Measurements from ENCODE around the gene CPLANE1.

Gene CPLANE1

GRCh38 chr5:37182667-37183066 is 66.5 kb downstream of the CPLANE1 start:
- no peak overlapping the region for H2AK5ac ChIP-seq (ENCODE audit: low read length, severe bottlenecking)
- no peaks in the 10 kb centered on the region for H3K9me3 ChIP-seq (ENCODE audit: control insufficient read depth, low read length)
- DNase-seq: no peak
- H3K4me1 ChIP-seq (ENCODE audit: control insufficient read depth, insufficient read depth, low read depth, low read length): no peaks in the 10 kb centered on the region
- H2BK5ac ChIP-seq (ENCODE audit: low read depth, low read length, poor library complexity, severe bottlenecking): no peak overlapping the region
- no CpG with 5 or more reads among the region's 1 CpG for WGBS
- no peak overlapping the region for H3K18ac ChIP-seq (ENCODE audit: low read depth in 1 of 2, low read length in 2 of 2)
- no peak overlapping the region for H3K23ac ChIP-seq (ENCODE audit: low read length in 2 of 2)
- no peak overlapping the region for H4K91ac ChIP-seq (ENCODE audit: low read length)
- no peak overlapping the region for H3K4ac ChIP-seq (ENCODE audit: low read depth in 1 of 2, low read length in 2 of 2)
- H2AFZ ChIP-seq (ENCODE audit: low read depth, low read length): no peak overlapping the region
- peaks cover 4% of the 10 kb centered on the region for H3K79me1 ChIP-seq (replicated peaks; ENCODE audit: low read length, poor library complexity, severe bottlenecking)
- H4K8ac ChIP-seq (ENCODE audit: low read length): no peak overlapping the region
- H2BK120ac ChIP-seq (ENCODE audit: low read depth, low read length): no peak overlapping the region
- no peak overlapping the region for H3K9ac ChIP-seq (ENCODE audit: low read length)
- peaks cover 2 to 92% of the 10 kb centered on the region in 2 experiments for H3K36me3 ChIP-seq (ENCODE audit: control insufficient read depth in 1 of 2, insufficient read depth in 2 of 2, low read depth in 1 of 2, low read length in 2 of 2)
- H3K14ac ChIP-seq (ENCODE audit: low read length in 2 of 2): no peak overlapping the region
- no peak overlapping the region for H2BK12ac ChIP-seq (ENCODE audit: low read length in 2 of 2)
- H3K4me3 ChIP-seq (ENCODE audit: insufficient read depth in 1 of 2, low read depth in 1 of 2, low read length in 2 of 2): no peak overlapping the region
- no peak overlapping the region for H2BK15ac ChIP-seq (ENCODE audit: low read depth, poor library complexity, severe bottlenecking)
- no peaks in the 10 kb centered on the region for H3K27me3 ChIP-seq (ENCODE audit: control insufficient read depth in 1 of 2, insufficient read depth in 1 of 2, low read length in 2 of 2)
- H3K27ac ChIP-seq (ENCODE audit: low read length, poor library complexity, severe bottlenecking): no peak overlapping the region
- H3K4me2 ChIP-seq (ENCODE audit: low read length, poor library complexity, severe bottlenecking): no peak overlapping the region

GRCh38 chr5:37174928-37175327 is 74.2 kb downstream of the CPLANE1 start:
- no peak overlapping the region for H3K18ac ChIP-seq (ENCODE audit: low read depth in 1 of 2, low read length in 2 of 2)
- DNase-seq: no peak
- H2BK12ac ChIP-seq (ENCODE audit: low read length in 2 of 2): no peak overlapping the region
- H2BK5ac ChIP-seq (ENCODE audit: low read depth, low read length, poor library complexity, severe bottlenecking): no peak overlapping the region
- H2BK15ac ChIP-seq (ENCODE audit: low read depth, poor library complexity, severe bottlenecking): no peak overlapping the region
- no peak overlapping the region for H4K91ac ChIP-seq (ENCODE audit: low read length)
- no peaks in the 10 kb centered on the region for H3K27me3 ChIP-seq (ENCODE audit: control insufficient read depth in 1 of 2, insufficient read depth in 1 of 2, low read length in 2 of 2)
- no peak overlapping the region for H3K14ac ChIP-seq (ENCODE audit: low read length in 2 of 2)
- H3K4me2 ChIP-seq (ENCODE audit: low read length, poor library complexity, severe bottlenecking): no peak overlapping the region
- H3K23ac ChIP-seq (ENCODE audit: low read length in 2 of 2): no peak overlapping the region
- H3K4ac ChIP-seq (ENCODE audit: low read depth in 1 of 2, low read length in 2 of 2): no peak overlapping the region
- H2AFZ ChIP-seq (ENCODE audit: low read depth, low read length): no peak overlapping the region
- no peaks in the 10 kb centered on the region for H3K9me3 ChIP-seq (ENCODE audit: control insufficient read depth, low read length)
- H3K79me1 ChIP-seq (replicated peaks; ENCODE audit: low read length, poor library complexity, severe bottlenecking): peaks cover 2% of the 10 kb centered on the region
- no peak overlapping the region for H3K9ac ChIP-seq (ENCODE audit: low read length)
- peaks cover 20 to 99% of the 10 kb centered on the region in 2 experiments for H3K36me3 ChIP-seq (ENCODE audit: control insufficient read depth in 1 of 2, insufficient read depth in 2 of 2, low read depth in 1 of 2, low read length in 2 of 2)
- H3K4me3 ChIP-seq (ENCODE audit: insufficient read depth in 1 of 2, low read depth in 1 of 2, low read length in 2 of 2): no peak overlapping the region
- no peak overlapping the region for H3K27ac ChIP-seq (ENCODE audit: low read length, poor library complexity, severe bottlenecking)
- H4K8ac ChIP-seq (ENCODE audit: low read length): no peak overlapping the region
- no peak overlapping the region for H2AK5ac ChIP-seq (ENCODE audit: low read length, severe bottlenecking)
- 95% methylated on average over 3 of the region's 3 CpGs for WGBS
- no peak overlapping the region for H2BK120ac ChIP-seq (ENCODE audit: low read depth, low read length)
- no peaks in the 10 kb centered on the region for H3K4me1 ChIP-seq (ENCODE audit: control insufficient read depth, insufficient read depth, low read depth, low read length)

GRCh38 chr5:37172957-37173356 is 76.2 kb downstream of the CPLANE1 start:
- no peak overlapping the region for H3K27ac ChIP-seq (ENCODE audit: low read length, poor library complexity, severe bottlenecking)
- H2AK5ac ChIP-seq (ENCODE audit: low read length, severe bottlenecking): no peak overlapping the region
- no peaks in the 10 kb centered on the region for H3K9me3 ChIP-seq (ENCODE audit: control insufficient read depth, low read length)
- H2BK5ac ChIP-seq (ENCODE audit: low read depth, low read length, poor library complexity, severe bottlenecking): no peak overlapping the region
- no peak overlapping the region for H3K4ac ChIP-seq (ENCODE audit: low read depth in 1 of 2, low read length in 2 of 2)
- H3K36me3 ChIP-seq (ENCODE audit: control insufficient read depth in 1 of 2, insufficient read depth in 2 of 2, low read depth in 1 of 2, low read length in 2 of 2): peaks cover 25 to 81% of the 10 kb centered on the region in 2 experiments
- H3K23ac ChIP-seq (ENCODE audit: low read length in 2 of 2): no peak overlapping the region
- H3K14ac ChIP-seq (ENCODE audit: low read length in 2 of 2): no peak overlapping the region
- no peak overlapping the region for H3K9ac ChIP-seq (ENCODE audit: low read length)
- no peak overlapping the region for H3K4me2 ChIP-seq (ENCODE audit: low read length, poor library complexity, severe bottlenecking)
- no peaks in the 10 kb centered on the region for H3K27me3 ChIP-seq (ENCODE audit: control insufficient read depth in 1 of 2, insufficient read depth in 1 of 2, low read length in 2 of 2)
- H3K4me3 ChIP-seq (ENCODE audit: insufficient read depth in 1 of 2, low read depth in 1 of 2, low read length in 2 of 2): no peak overlapping the region
- WGBS: no CpG with 5 or more reads among the region's 2 CpGs
- no peaks in the 10 kb centered on the region for H3K4me1 ChIP-seq (ENCODE audit: control insufficient read depth, insufficient read depth, low read depth, low read length)
- H2AFZ ChIP-seq (ENCODE audit: low read depth, low read length): no peak overlapping the region
- H3K79me1 ChIP-seq (replicated peaks; ENCODE audit: low read length, poor library complexity, severe bottlenecking): no peaks in the 10 kb centered on the region
- H2BK120ac ChIP-seq (ENCODE audit: low read depth, low read length): no peak overlapping the region
- no peak overlapping the region for H2BK12ac ChIP-seq (ENCODE audit: low read length in 2 of 2)
- H3K18ac ChIP-seq (ENCODE audit: low read depth in 1 of 2, low read length in 2 of 2): no peak overlapping the region
- H4K91ac ChIP-seq (ENCODE audit: low read length): no peak overlapping the region
- DNase-seq: no peak
- H2BK15ac ChIP-seq (ENCODE audit: low read depth, poor library complexity, severe bottlenecking): no peak overlapping the region
- H4K8ac ChIP-seq (ENCODE audit: low read length): no peak overlapping the region

DNA sequence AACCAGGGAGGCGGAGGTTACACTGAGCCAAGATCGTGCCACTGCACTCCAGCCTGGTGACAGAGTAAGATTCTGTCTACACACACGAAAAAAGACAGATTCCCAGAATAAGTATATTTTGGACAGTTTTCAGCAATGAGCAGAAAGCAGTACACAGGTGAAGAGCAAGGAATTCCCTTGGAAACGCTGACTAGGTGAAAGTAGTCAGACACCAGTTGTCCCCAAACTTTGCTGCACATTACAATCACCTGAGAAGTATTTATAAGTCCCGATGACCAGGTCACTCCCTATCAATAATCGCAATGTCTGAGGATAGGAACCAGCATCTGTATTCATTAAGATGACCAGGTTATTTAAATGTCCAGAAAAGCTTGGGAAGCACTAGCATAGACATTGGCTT is 78.3 kb downstream of the CPLANE1 start:
- no peaks in the 10 kb centered on the region for H3K9me3 ChIP-seq (ENCODE audit: control insufficient read depth, low read length)
- no peak overlapping the region for H2BK5ac ChIP-seq (ENCODE audit: low read depth, low read length, poor library complexity, severe bottlenecking)
- no peak overlapping the region for H2BK12ac ChIP-seq (ENCODE audit: low read length in 2 of 2)
- no peak overlapping the region for H3K18ac ChIP-seq (ENCODE audit: low read depth in 1 of 2, low read length in 2 of 2)
- no peaks in the 10 kb centered on the region for H3K4me1 ChIP-seq (ENCODE audit: control insufficient read depth, insufficient read depth, low read depth, low read length)
- H3K27ac ChIP-seq (ENCODE audit: low read length, poor library complexity, severe bottlenecking): no peak overlapping the region
- no peak for DNase-seq
- H2BK15ac ChIP-seq (ENCODE audit: low read depth, poor library complexity, severe bottlenecking): no peak overlapping the region
- H3K4ac ChIP-seq (ENCODE audit: low read depth in 1 of 2, low read length in 2 of 2): no peak overlapping the region
- H3K14ac ChIP-seq (ENCODE audit: low read length in 2 of 2): no peak overlapping the region
- H2AK5ac ChIP-seq (ENCODE audit: low read length, severe bottlenecking): no peak overlapping the region
- no peak overlapping the region for H2AFZ ChIP-seq (ENCODE audit: low read depth, low read length)
- no peak overlapping the region for H4K8ac ChIP-seq (ENCODE audit: low read length)
- H3K36me3 ChIP-seq (ENCODE audit: control insufficient read depth in 1 of 2, insufficient read depth in 2 of 2, low read depth in 1 of 2, low read length in 2 of 2): peaks cover 20 to 61% of the 10 kb centered on the region in 2 experiments
- no peak overlapping the region for H3K4me3 ChIP-seq (ENCODE audit: insufficient read depth in 1 of 2, low read depth in 1 of 2, low read length in 2 of 2)
- H3K79me1 ChIP-seq (replicated peaks; ENCODE audit: low read length, poor library complexity, severe bottlenecking): no peaks in the 10 kb centered on the region
- no peaks in the 10 kb centered on the region for H3K27me3 ChIP-seq (ENCODE audit: control insufficient read depth in 1 of 2, insufficient read depth in 1 of 2, low read length in 2 of 2)
- no peak overlapping the region for H2BK120ac ChIP-seq (ENCODE audit: low read depth, low read length)
- no peak overlapping the region for H3K23ac ChIP-seq (ENCODE audit: low read length in 2 of 2)
- no peak overlapping the region for H3K9ac ChIP-seq (ENCODE audit: low read length)
- WGBS: 95% methylated on average over 6 of the region's 6 CpGs
- no peak overlapping the region for H4K91ac ChIP-seq (ENCODE audit: low read length)
- no peak overlapping the region for H3K4me2 ChIP-seq (ENCODE audit: low read length, poor library complexity, severe bottlenecking)

Data from mesenchymal stem cell (in vitro differentiated cells and primary cell).